ENCODE results near the gene CDC42. TPM values are rescaled to one million over a fixed set of nuclear protein-coding genes. Genes with fewer than 3 reads are reported as not detected.
A peak's percentile ranks its signal among the peaks of the same experiment; 100 is the strongest.

The CDC42 gene
- total RNA-seq, 1 experiment from 2014 or later = 424 TPM

- no peak for DNase-seq (ENCODE audit: low read depth)
These were observed 75.9 kb downstream of the CDC42 start for GRCh38 chr1:22128392-22128791.

GRCh38 chr1:22129501-22130117, 77.1 kb downstream of the CDC42 start:
- DNase-seq (ENCODE audit: low read depth) = no peak

- DNase-seq (ENCODE audit: low read depth) = no peak
These were observed 78.6 kb downstream of the CDC42 start for GRCh38 chr1:22131062-22131461.

GRCh38 chr1:22131875-22132486, 79.5 kb downstream of the CDC42 start:
- DNase-seq (ENCODE audit: low read depth) = peak; percentile 64

- peak; percentile 92 for DNase-seq (ENCODE audit: low read depth)
These were observed 80.2 kb downstream of the CDC42 start for GRCh38 chr1:22132517-22133235.

GRCh38 chr1:22133247-22133930, 80.9 kb downstream of the CDC42 start:
- no peak for DNase-seq (ENCODE audit: low read depth)

GRCh38 chr1:22133931-22134324, 81.4 kb downstream of the CDC42 start:
- no peak for DNase-seq (ENCODE audit: low read depth)

- no peak for DNase-seq (ENCODE audit: low read depth)
These were observed 84.7 kb downstream of the CDC42 start for GRCh38 chr1:22137004-22137720.

- no peak for DNase-seq (ENCODE audit: low read depth)
These were observed 86.6 kb downstream of the CDC42 start for GRCh38 chr1:22139066-22139594.

GRCh38 chr1:22139817-22140216, 87.3 kb downstream of the CDC42 start:
- DNase-seq (ENCODE audit: low read depth) = no peak

Other genes with a start within 250 kb of the CDC42 start
- not detected in 2 replicates for gene LDLRAD2, start 240.4 kb upstream of the CDC42 start, total RNA-seq (2014; rRNA removed; shearing (Covaris generic))
- 14.2 and 14.7 TPM in 2 replicates for gene HSPG2, start 115.4 kb upstream of the CDC42 start, total RNA-seq (2014; rRNA removed; shearing (Covaris generic))
- not detected in 2 replicates for gene CELA3B, start 75.7 kb upstream of the CDC42 start, total RNA-seq (2014; rRNA removed; shearing (Covaris generic))
- not detected in 2 replicates for gene CELA3A, start 51.1 kb upstream of the CDC42 start, total RNA-seq (2014; rRNA removed; shearing (Covaris generic))
- 0.29 TPM in 1 of 2 replicates, not detected in the other for gene WNT4, start 90.4 kb downstream of the CDC42 start, total RNA-seq (2014; rRNA removed; shearing (Covaris generic))